IMR-90 (cell line): ENCODE measurements around the gene CDC42EP1. TPM values are rescaled to one million over a fixed set of nuclear protein-coding genes. Genes with fewer than 3 reads are reported as not detected.

ENCODE experiments used
- ATAC-seq: fragments of 200-7000 bp; cut with Tn5 transposase; 2 replicates; pipeline ENCODE4 v1.9.1; 2020; ENCODE audit warnings: low read depth, mild to moderate bottlenecking, moderate library complexity
- BruUV-seq: library from RNA; stranded (reverse); fragments of 400-500 nt; replicated peaks from 2 replicates; lab custom pipeline; 2021; lab: Mats Ljungman, UMichigan
- CTCF ChIA-PET: fragments of 300-600 bp; formaldehyde crosslinking; extraction: SDS; loops from one replicate; lab custom pipeline; 2021; ENCODE audit warnings: antibody characterized with exemption; lab: Yijun Ruan, JAX
- POLR2A ChIA-PET: fragments of 300-600 bp; sonication (Branson Sonifier 250); formaldehyde crosslinking; loops from one replicate; lab custom pipeline; 2022; ENCODE audit warnings: antibody characterized with exemption; ENCODE audit not compliant: unreplicated experiment; lab: Charles Lee
- DNase-seq: peaks from one replicate; pipeline ENCODE4 v3.0.0; 2013
- H2AFZ ChIP-seq: replicated peaks from 2 replicates; pipeline ENCODE3; 2013; ENCODE audit warnings: low read length, mild to moderate bottlenecking; ENCODE audit not compliant: poor library complexity
- H2AK5ac ChIP-seq: 2 replicates; pipeline ENCODE4 v1.6.1; 2013; ENCODE audit warnings: low read depth, low read length, inconsistent platforms
- H2AK9ac ChIP-seq: replicated peaks from 2 replicates; pipeline ENCODE3; 2013; ENCODE audit warnings: mild to moderate bottlenecking, low read depth, low read length, moderate library complexity; ENCODE audit not compliant: poor library complexity
- H2BK120ac ChIP-seq: 2 replicates; pipeline ENCODE4 v1.6.1; 2013; ENCODE audit warnings: low read depth, low read length, inconsistent platforms
- H2BK15ac ChIP-seq: 3 replicates; pipeline ENCODE4 v1.6.1; 2013; ENCODE audit warnings: low read depth, low read length, inconsistent platforms
- H2BK20ac ChIP-seq: 2 replicates; pipeline ENCODE4 v1.6.1; 2013; ENCODE audit warnings: low read depth, mild to moderate bottlenecking, inconsistent platforms, low read length, moderate library complexity
- H2BK5ac ChIP-seq: 2 replicates; pipeline ENCODE4 v1.6.1; 2013; ENCODE audit warnings: mild to moderate bottlenecking, low read depth, low read length, inconsistent platforms; ENCODE audit not compliant: poor library complexity, severe bottlenecking
- H3K14ac ChIP-seq: replicated peaks from 2 replicates; pipeline ENCODE4 v1.6.1; 2013; ENCODE audit warnings: low read depth, low read length, inconsistent platforms
- H3K18ac ChIP-seq: 2 replicates; pipeline ENCODE4 v1.6.1; 2013; ENCODE audit warnings: low read depth, low read length, control low read depth
- H3K23ac ChIP-seq: 2 replicates; pipeline ENCODE4 v1.6.1; 2013; ENCODE audit warnings: low read depth, low read length, inconsistent platforms
- H3K27ac ChIP-seq: 2 replicates; pipeline ENCODE4 v1.5.1; 2013; ENCODE audit warnings: mild to moderate bottlenecking, control low read depth, low read length; ENCODE audit not compliant: insufficient read depth
- H3K27me3 ChIP-seq: 2 replicates; pipeline ENCODE4 v1.6.1; 2013; ENCODE audit warnings: low read length; ENCODE audit not compliant: control insufficient read depth, insufficient read depth
- H3K36me3 ChIP-seq: 2 replicates; pipeline ENCODE4 v1.6.1; 2013; ENCODE audit warnings: low read length, mixed read lengths; ENCODE audit not compliant: control insufficient read depth, insufficient read depth
- H3K4ac ChIP-seq: 2 replicates; pipeline ENCODE4 v1.6.1; 2013; ENCODE audit warnings: low read depth, low read length, inconsistent platforms
- H3K4me1 ChIP-seq: 2 replicates; pipeline ENCODE4 v1.6.1; 2013; ENCODE audit warnings: low read length, mixed read lengths; ENCODE audit not compliant: control insufficient read depth, insufficient read depth
- H3K4me2 ChIP-seq: 2 replicates; pipeline ENCODE4 v1.6.1; 2013; ENCODE audit warnings: low read depth, mild to moderate bottlenecking, control low read depth, low read length, moderate library complexity
- H3K4me3 ChIP-seq: 2 replicates; pipeline ENCODE4 v1.5.1; 2013; ENCODE audit warnings: low read depth, mild to moderate bottlenecking, control low read depth, low read length, moderate library complexity; ENCODE audit not compliant: insufficient read depth
- H3K56ac ChIP-seq: 2 replicates; pipeline ENCODE4 v1.6.1; 2013; ENCODE audit warnings: low read length, inconsistent platforms; ENCODE audit not compliant: insufficient read depth; ENCODE audit errors: extremely low read depth
- H3K79me1 ChIP-seq, 2 experiments: 2 replicates each; pipeline ENCODE4 v1.6.1; 2013; ENCODE audit warnings: low read length in 2 of 2, inconsistent platforms in 1 of 2, low read depth in 1 of 2
- H3K9ac ChIP-seq: 2 replicates; pipeline ENCODE4 v1.6.1; 2013; ENCODE audit warnings: low read depth, low read length, control low read depth
- H3K9me1 ChIP-seq: 2 replicates; pipeline ENCODE4 v1.6.1; 2013; ENCODE audit warnings: low read length, inconsistent platforms; ENCODE audit not compliant: insufficient read depth
- H3K9me3 ChIP-seq: 2 replicates; pipeline ENCODE4 v1.6.1; 2013; ENCODE audit warnings: low read length; ENCODE audit not compliant: control insufficient read depth, insufficient read depth
- H4K20me1 ChIP-seq: 2 replicates; pipeline ENCODE4 v1.6.1; 2013; ENCODE audit warnings: low read length, inconsistent platforms; ENCODE audit not compliant: insufficient read depth
- H4K5ac ChIP-seq: 2 replicates; pipeline ENCODE4 v1.6.1; 2013; ENCODE audit warnings: mild to moderate bottlenecking, low read depth, low read length, control low read depth
- H4K8ac ChIP-seq, 2 experiments: 2 replicates each; pipeline ENCODE4 v1.6.1; 2013; ENCODE audit warnings: low read depth in 2 of 2, low read length in 2 of 2, control low read depth in 1 of 2, inconsistent platforms in 1 of 2
- H4K91ac ChIP-seq: 2 replicates; pipeline ENCODE4 v1.6.1; 2013; ENCODE audit warnings: low read depth, low read length, inconsistent platforms; ENCODE audit not compliant: insufficient read depth
- BHLHE40 ChIP-seq: fragments of 150-350 bp; IDR thresholded peaks from 2 replicates; pipeline ENCODE4 v1.6.1; 2016; ENCODE audit warnings: mild to moderate bottlenecking, low read depth, low read length
- CEBPB ChIP-seq: IDR thresholded peaks from 2 replicates; pipeline ENCODE4 v1.6.1; 2012; ENCODE audit warnings: low read depth, low read length, improper control_type of control experiment
- CHD1 ChIP-seq: IDR thresholded peaks from 2 replicates; pipeline ENCODE4 v1.6.1; 2012; ENCODE audit warnings: low read depth, low read length, improper control_type of control experiment
- CTCF ChIP-seq: conservative IDR thresholded peaks from 2 replicates; pipeline ENCODE4 v1.5.1; 2012; ENCODE audit warnings: mild to moderate bottlenecking, low read depth, low read length, improper control_type of control experiment
- FOS ChIP-seq: fragments of 150-350 bp; IDR thresholded peaks from 2 replicates; pipeline ENCODE4 v1.6.1; 2016; ENCODE audit warnings: low read depth, low read length
- MAFK ChIP-seq: IDR thresholded peaks from 2 replicates; pipeline ENCODE4 v1.6.1; 2012; ENCODE audit warnings: low read depth, low read length, improper control_type of control experiment
- MAZ ChIP-seq: IDR thresholded peaks from 2 replicates; pipeline ENCODE4 v1.6.1; 2012; ENCODE audit warnings: low read depth, mild to moderate bottlenecking, low read length, improper control_type of control experiment, moderate library complexity, borderline replicate concordance
- MXI1 ChIP-seq: IDR thresholded peaks from 2 replicates; pipeline ENCODE4 v1.6.1; 2012; ENCODE audit warnings: low read depth, mild to moderate bottlenecking, low read length, moderate library complexity, borderline replicate concordance
- NFE2L2 ChIP-seq: fragments of 150-350 bp; IDR thresholded peaks from 2 replicates; pipeline ENCODE4 v1.6.1; 2016; ENCODE audit warnings: low read depth, mild to moderate bottlenecking, low read length
- POLR2A ChIP-seq: IDR thresholded peaks from 2 replicates; pipeline ENCODE4 v1.6.1; 2012; ENCODE audit warnings: mild to moderate bottlenecking, low read depth, low read length
- RCOR1 ChIP-seq: IDR thresholded peaks from 2 replicates; pipeline ENCODE4 v1.6.1; 2012; ENCODE audit warnings: mild to moderate bottlenecking, low read length, improper control_type of control experiment; ENCODE audit not compliant: insufficient replicate concordance
- RFX5 ChIP-seq: IDR thresholded peaks from 2 replicates; pipeline ENCODE4 v1.8.0; 2012; ENCODE audit warnings: low read depth, mild to moderate bottlenecking, low read length, moderate library complexity
- SMC3 ChIP-seq: fragments of 150-350 bp; IDR thresholded peaks from 2 replicates; pipeline ENCODE4 v1.6.1; 2016; ENCODE audit warnings: low read depth, mild to moderate bottlenecking, antibody characterized with exemption, low read length, moderate library complexity
- WGBS, 2 experiments: methylation state at CpG; one replicate each; pipeline versions ENCODE4 v1.1.5 to v1.1.7; 2013; ENCODE audit warnings: missing lambda C conversion rate in 2 of 2; ENCODE audit not compliant: insufficient read length in 1 of 2; ENCODE audit errors: extremely low coverage in 2 of 2; 5-methylcytosine and 5-hydroxymethylcytosine counted together
- dilution Hi-C: fragments of 300-500 bp; cut with HindIII; formaldehyde crosslinking; loops from one replicate; pipeline ENCODE4 v1.14.3; 2018; ENCODE audit warnings: low sequenced_read_pairs; ENCODE audit not compliant: unreplicated experiment
- in situ Hi-C: fragments of 300-500 bp; cut with MboI; formaldehyde crosslinking; loops from 3 replicates; pipeline ENCODE4 v1.14.3; 2019; ENCODE audit warnings: low sequenced_read_pairs, inconsistent platforms, mixed read lengths
- intact Hi-C: fragments of 100-400 bp; cut with micrococcal nuclease; formaldehyde crosslinking; loops from 2 replicates; pipeline ENCODE4 v1.10.0; 2022
- polyA plus RNA-seq, 3 experiments: library from polyadenylated mRNA; depleted of rRNA; stranded (reverse); fragments of >200 nt; gene quantifications; 2 replicates each; pipeline ENCODE4 v1.2.3, GENCODE V29; 2012; ENCODE audit warnings: low replicate concordance in 1 of 3
- total RNA-seq: library from RNA; depleted of rRNA; stranded (reverse); fragments of >200 nt; gene quantifications from 2 replicates; pipeline ENCODE4 v1.2.3, GENCODE V29; 2012
- TF ChIP-seq, protein P1 (sequence below): fragments of 150-350 bp; IDR thresholded peaks from 2 replicates; pipeline ENCODE4 v1.6.1; 2017; ENCODE audit warnings: mild to moderate bottlenecking, antibody characterized with exemption, low read length, low read depth
- TF ChIP-seq, protein P2 (sequence below): fragments of 150-350 bp; IDR thresholded peaks from 2 replicates; pipeline ENCODE4 v1.6.1; 2016; ENCODE audit warnings: low read depth, mild to moderate bottlenecking, low read length, moderate library complexity, borderline replicate concordance

The CDC42EP1 gene
- total and polyA plus RNA-seq, 2 of the 4 experiments (the other 2 are of a cell fraction), result 4.7 to 47.3 TPM

- peak overlapping the region; percentile 92 for H2AFZ ChIP-seq
- DNase-seq, result peak; percentile 84
- H2BK5ac ChIP-seq, result peak overlapping the region; percentile 99
- TF ChIP-seq RFX5 (no peak), NFE2L2 (no peak), MXI1 (no peak), MAZ (0 out of 2 replicates have a peak, but pooled peaks have one; percentile 39), CTCF (no peak), BHLHE40 (no peak; the same call in 1 of the 2 replicates), SMC3 (no peak), MAFK (no peak), FOS (peak; percentile 96), CHD1 (no peak), RCOR1 (no peak), POLR2A (no peak), CEBPB (no peak)
- TF ChIP-seq, protein P1, sequence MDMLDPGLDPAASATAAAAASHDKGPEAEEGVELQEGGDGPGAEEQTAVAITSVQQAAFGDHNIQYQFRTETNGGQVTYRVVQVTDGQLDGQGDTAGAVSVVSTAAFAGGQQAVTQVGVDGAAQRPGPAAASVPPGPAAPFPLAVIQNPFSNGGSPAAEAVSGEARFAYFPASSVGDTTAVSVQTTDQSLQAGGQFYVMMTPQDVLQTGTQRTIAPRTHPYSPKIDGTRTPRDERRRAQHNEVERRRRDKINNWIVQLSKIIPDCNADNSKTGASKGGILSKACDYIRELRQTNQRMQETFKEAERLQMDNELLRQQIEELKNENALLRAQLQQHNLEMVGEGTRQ, result no peak
- TF ChIP-seq, protein P2, sequence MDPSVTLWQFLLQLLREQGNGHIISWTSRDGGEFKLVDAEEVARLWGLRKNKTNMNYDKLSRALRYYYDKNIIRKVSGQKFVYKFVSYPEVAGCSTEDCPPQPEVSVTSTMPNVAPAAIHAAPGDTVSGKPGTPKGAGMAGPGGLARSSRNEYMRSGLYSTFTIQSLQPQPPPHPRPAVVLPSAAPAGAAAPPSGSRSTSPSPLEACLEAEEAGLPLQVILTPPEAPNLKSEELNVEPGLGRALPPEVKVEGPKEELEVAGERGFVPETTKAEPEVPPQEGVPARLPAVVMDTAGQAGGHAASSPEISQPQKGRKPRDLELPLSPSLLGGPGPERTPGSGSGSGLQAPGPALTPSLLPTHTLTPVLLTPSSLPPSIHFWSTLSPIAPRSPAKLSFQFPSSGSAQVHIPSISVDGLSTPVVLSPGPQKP, result no peak
- peak overlapping the region; percentile 85 for H4K5ac ChIP-seq
- peak overlapping the region; percentile 93 for H3K27ac ChIP-seq
- peaks cover 22% of the 10 kb centered on the region for H3K9me1 ChIP-seq
- H3K9ac ChIP-seq, result no peak overlapping the region
- intact Hi-C loops (no loop called here), dilution Hi-C loops (no loop called here), in situ Hi-C loops (no loop called here)
- ATAC-seq, result peak; percentile 96
- H3K36me3 ChIP-seq, result no peaks in the 10 kb centered on the region
- WGBS, 2 experiments, result no CpG with 5 or more reads among the region's 10 CpGs
- peak overlapping the region; percentile 100 for H2BK120ac ChIP-seq
- H3K4me1 ChIP-seq, result peaks cover 15% of the 10 kb centered on the region
- no peak overlapping the region for H3K4me3 ChIP-seq
- H3K79me1 ChIP-seq, result peaks cover 0 to 9% of the 10 kb centered on the region in 2 experiments; a peak in 1 of 4 replicates
- peak overlapping the region; percentile 99 for H2BK15ac ChIP-seq
- no peaks in the 10 kb centered on the region for H3K9me3 ChIP-seq
- ChIA-PET CTCF (no interaction called here), POLR2A (no interaction called here)
- H2AK9ac ChIP-seq, result peak overlapping the region; percentile 99
- peak overlapping the region; percentile 98 for H3K23ac ChIP-seq
- peak overlapping the region; percentile 97 to 98 for H4K8ac ChIP-seq
- BruUV-seq, result no TSS peak
- no peaks in the 10 kb centered on the region for H4K20me1 ChIP-seq
- H3K56ac ChIP-seq, result peak overlapping the region; percentile 80
- H3K18ac ChIP-seq, result peak overlapping the region; percentile 81
- peak overlapping the region; percentile 99 for H2BK20ac ChIP-seq
- H3K14ac ChIP-seq, result peak overlapping the region; percentile 96
- H2AK5ac ChIP-seq, result peak overlapping the region; percentile 99
- no peaks in the 10 kb centered on the region for H3K27me3 ChIP-seq
- peak overlapping the region; percentile 100 for H4K91ac ChIP-seq
- peak overlapping the region; percentile 99 for H3K4ac ChIP-seq
- H3K4me2 ChIP-seq, result peak overlapping the region; percentile 57
These were observed 35.1 kb upstream of the CDC42EP1 start for GRCh38 chr22:37525073-37525745.
